Ascending aorta (tissue), 2 donors: ENCODE measurements around the gene OLFML2B. TPM values are rescaled to one million over a fixed set of nuclear protein-coding genes. Genes with fewer than 3 reads are reported as not detected.
A peak's percentile ranks its signal among the peaks of the same experiment; 100 is the strongest.

ENCODE experiments used
- DNase-seq, 2 donors: peaks; one replicate each; pipeline ENCODE4 v3.0.0-alpha.2; 2019; ENCODE audit warnings: low spot score in 2 of 2
- H3K27ac ChIP-seq, 2 donors: fragments of 200-600 bp; sonication (generic); one replicate each; pipeline ENCODE4 v1.5.1; 2016 to 2017; ENCODE audit warnings: mild to moderate bottlenecking in 1 of 2
- H3K27me3 ChIP-seq: fragments of 200-600 bp; sonication (generic); one replicate; pipeline ENCODE4 v1.5.1; 2017
- H3K36me3 ChIP-seq, 2 donors: fragments of 200-600 bp; sonication (generic); one replicate each; pipeline ENCODE4 v1.5.1; 2016
- H3K4me1 ChIP-seq, 2 donors: fragments of 200-600 bp; sonication (generic); one replicate each; pipeline ENCODE4 v1.5.1; 2016 to 2017; ENCODE audit warnings: mild to moderate bottlenecking in 1 of 2
- H3K4me3 ChIP-seq, 2 donors: fragments of 200-600 bp; sonication (generic); one replicate each; pipeline ENCODE4 v1.5.1; 2016 to 2017; ENCODE audit warnings: mild to moderate bottlenecking in 1 of 2
- H3K9me3 ChIP-seq, 2 donors: fragments of 200-600 bp; sonication (generic); one replicate each; pipeline ENCODE4 v1.5.1; 2016
- CTCF ChIP-seq, 3 experiments: fragments of 200-600 bp in 2 of 3; fragments of 450-650 bp in 1 of 3; sonication (generic) in 2 of 3; IDR thresholded peaks; one replicate each; pipeline ENCODE4 v1.5.1; 2016 to 2019; ENCODE audit warnings: antibody characterized with exemption in 3 of 3, mild to moderate bottlenecking in 1 of 3, moderate library complexity in 1 of 3
- intact Hi-C: fragments of 100-400 bp; cut with DNase I; formaldehyde crosslinking; loops from one replicate; pipeline ENCODE4 v1.15.1; 2023
- total RNA-seq: library from RNA; depleted of rRNA; stranded (reverse); fragments of >200 nt; gene quantifications from one replicate; pipeline ENCODE4 v1.1.0, GENCODE V29; 2016

OLFML2B gene
- total RNA-seq, 1 donor from 2014 or later, result 79.7 TPM

- no peaks in the 10 kb centered on the region for H3K36me3 ChIP-seq
- DNase-seq, result no peak
- peak overlapping the region; percentile 69 to 76 for H3K4me3 ChIP-seq
- peak overlapping the region; percentile 74 to 85 for H3K27ac ChIP-seq
- H3K9me3 ChIP-seq, result no peaks in the 10 kb centered on the region
- no peak for TF ChIP-seq CTCF (IDR thresholded peaks at IDR 0.05)
- H3K4me1 ChIP-seq, result peaks cover 8 to 37% of the 10 kb centered on the region in 2 donors
- intact Hi-C loops, result no loop called here
- no peaks in the 10 kb centered on the region for H3K27me3 ChIP-seq
Observed at GRCh38 chr1:162023181-162023546, 505 bp downstream of the OLFML2B start.

- no peak for TF ChIP-seq CTCF (IDR thresholded peaks at IDR 0.05)
- intact Hi-C loops, result no loop called here
- Histone ChIP-seq H3K36me3 (no peaks in the 10 kb centered on the region), H3K4me3 (peak overlapping the region; percentile 69 to 76), H3K4me1 (peaks cover 8 to 37% of the 10 kb centered on the region in 2 donors), H3K27me3 (no peaks in the 10 kb centered on the region), H3K27ac (peak overlapping the region; percentile 74 to 85), H3K9me3 (no peaks in the 10 kb centered on the region)
- DNase-seq, result no peak
Observed at GRCh38 chr1:162022626-162023025, 1.0 kb downstream of the OLFML2B start.

- TF ChIP-seq CTCF (IDR thresholded peaks at IDR 0.05), result no peak
- peak overlapping the region in 1 of 2 donors; percentile 29 for H3K4me3 ChIP-seq
- H3K27ac ChIP-seq, result peak overlapping the region; percentile 74 to 85
Observed at GRCh38 chr1:162021124-162021523, 2.5 kb downstream of the OLFML2B start.

GRCh38 chr1:162020150-162020549 is 3.5 kb downstream of the OLFML2B start:
- H3K27me3 ChIP-seq, result no peaks in the 10 kb centered on the region
- no peak overlapping the region for H3K4me3 ChIP-seq
- intact Hi-C loops, result no loop called here
- H3K4me1 ChIP-seq, result peaks cover 8 to 37% of the 10 kb centered on the region in 2 donors
- H3K9me3 ChIP-seq, result no peaks in the 10 kb centered on the region
- peak overlapping the region; percentile 74 to 85 for H3K27ac ChIP-seq
- H3K36me3 ChIP-seq, result peaks cover 3 to 5% of the 10 kb centered on the region in 2 donors
- no peak for DNase-seq
- no peak for TF ChIP-seq CTCF (IDR thresholded peaks at IDR 0.05)

More at GRCh38 chr1:162021124-162021523, 2.5 kb downstream of the OLFML2B start:
- Histone ChIP-seq H3K9me3 (no peaks in the 10 kb centered on the region), H3K36me3 (peaks cover 2 to 5% of the 10 kb centered on the region in 2 donors), H3K4me1 (peaks cover 8 to 37% of the 10 kb centered on the region in 2 donors), H3K27me3 (no peaks in the 10 kb centered on the region)
- intact Hi-C loops, result no loop called here
- DNase-seq, result no peak

- Histone ChIP-seq H3K9me3 (no peaks in the 10 kb centered on the region), H3K27ac (peak overlapping the region; percentile 58 to 85), H3K4me3 (no peak overlapping the region), H3K36me3 (peaks cover 3 to 5% of the 10 kb centered on the region in 2 donors), H3K4me1 (peaks cover 8 to 37% of the 10 kb centered on the region in 2 donors), H3K27me3 (no peaks in the 10 kb centered on the region)
- no peak for DNase-seq
- no peak for TF ChIP-seq CTCF (IDR thresholded peaks at IDR 0.05)
- intact Hi-C loops, result loop anchor here (2.0 kb wide), 1 partner anchor 57 kb away; no protein-coding TSS in a partner anchor
Observed at GRCh38 chr1:162019446-162019845, 4.2 kb downstream of the OLFML2B start.

GRCh38 chr1:162019006-162019405 is 4.7 kb downstream of the OLFML2B start:
- no peak for DNase-seq
- Histone ChIP-seq H3K9me3 (no peaks in the 10 kb centered on the region), H3K27ac (peak overlapping the region; percentile 58 to 85), H3K27me3 (no peaks in the 10 kb centered on the region), H3K4me1 (peaks cover 8 to 37% of the 10 kb centered on the region in 2 donors), H3K36me3 (peaks cover 3 to 9% of the 10 kb centered on the region in 2 donors), H3K4me3 (no peak overlapping the region)
- intact Hi-C loops, result loop anchor here (2.0 kb wide), 1 partner anchor 56 kb away; no protein-coding TSS in a partner anchor
- TF ChIP-seq CTCF (IDR thresholded peaks at IDR 0.05), result no peak
